OCI-LY7 (cell line): ENCODE measurements around the gene TMEM271. TPM values are rescaled to one million over a fixed set of nuclear protein-coding genes. Genes with fewer than 3 reads are reported as not detected.

Experiments
- BruUV-seq: library from RNA; stranded (reverse); fragments of 400-500 nt; replicated peaks from 2 replicates; lab custom pipeline; 2021; lab: Mats Ljungman, UMichigan
- CTCF ChIA-PET: fragments of 300-600 bp; sonication (Branson Sonifier 250); formaldehyde crosslinking; loops from one replicate; lab custom pipeline; 2022; ENCODE audit warnings: antibody characterized with exemption; ENCODE audit not compliant: unreplicated experiment; lab: Charles Lee
- POLR2A ChIA-PET: fragments of 300-600 bp; sonication (Branson Sonifier 250); formaldehyde crosslinking; loops from one replicate; lab custom pipeline; 2022; ENCODE audit warnings: antibody characterized with exemption; lab: Charles Lee
- DNase-seq: peaks from one replicate; pipeline ENCODE4 v3.0.0-alpha.2; 2015; ENCODE audit warnings: low spot score
- H2AFZ ChIP-seq: fragments of 200-600 bp; sonication (generic), shearing (Covaris generic); 2 replicates; pipeline ENCODE4 v1.6.1; 2014; ENCODE audit warnings: mild to moderate bottlenecking, antibody characterized with exemption, low read length, moderate library complexity
- H3K27ac ChIP-seq: fragments of 200-600 bp; sonication (generic); 2 replicates; pipeline ENCODE4 v1.5.1; 2014; ENCODE audit warnings: mixed run types, low read depth, mild to moderate bottlenecking, moderate library complexity, low read length, inconsistent platforms; ENCODE audit not compliant: poor library complexity, severe bottlenecking
- H3K36me3 ChIP-seq: fragments of 200-600 bp; sonication (generic); 2 replicates; pipeline ENCODE4 v1.6.1; 2014; ENCODE audit warnings: mild to moderate bottlenecking, antibody characterized with exemption, low read length, moderate library complexity, mixed read lengths; ENCODE audit not compliant: insufficient read depth
- H3K4me1 ChIP-seq: fragments of 200-600 bp; sonication (generic); 2 replicates; pipeline ENCODE4 v1.5.1; 2014; ENCODE audit warnings: mild to moderate bottlenecking, low read length; ENCODE audit not compliant: insufficient read depth, poor library complexity, severe bottlenecking
- H3K4me2 ChIP-seq: fragments of 200-600 bp; sonication (generic); 2 replicates; pipeline ENCODE4 v1.6.1; 2014; ENCODE audit warnings: mild to moderate bottlenecking, low read length
- H3K4me3 ChIP-seq: fragments of 200-600 bp; sonication (generic); 2 replicates; pipeline ENCODE4 v1.5.1; 2014; ENCODE audit warnings: mild to moderate bottlenecking, low read depth, low read length; ENCODE audit not compliant: poor library complexity, severe bottlenecking
- H3K79me2 ChIP-seq: fragments of 200-600 bp; sonication (generic); 2 replicates; pipeline ENCODE4 v1.6.1; 2016; ENCODE audit warnings: low read depth, mild to moderate bottlenecking, low read length, moderate library complexity, mixed read lengths; ENCODE audit not compliant: insufficient read depth
- H3K9me2 ChIP-seq: fragments of 200-600 bp; sonication (generic); 2 replicates; pipeline ENCODE4 v1.6.1; 2016; ENCODE audit warnings: mild to moderate bottlenecking, low read length, mixed read lengths; ENCODE audit not compliant: insufficient read depth
- H3K9me3 ChIP-seq: fragments of 200-600 bp; sonication (generic); 2 replicates; pipeline ENCODE4 v1.6.1; 2014; ENCODE audit warnings: mild to moderate bottlenecking, mixed run types, low read length, mixed read lengths
- H4K20me1 ChIP-seq: fragments of 200-600 bp; sonication (generic); 2 replicates; pipeline ENCODE4 v1.6.1; 2014; ENCODE audit warnings: mild to moderate bottlenecking, antibody characterized with exemption, low read length, moderate library complexity, mixed read lengths; ENCODE audit not compliant: insufficient read depth
- EZH2phosphoT487 ChIP-seq: fragments of 200-600 bp; sonication (generic); IDR thresholded peaks from 2 replicates; pipeline ENCODE4 v1.6.1; 2018; ENCODE audit warnings: low read depth, borderline replicate concordance, mild to moderate bottlenecking, mixed run types, antibody characterized with exemption, low read length, moderate library complexity, mixed read lengths
- intact Hi-C: fragments of 100-400 bp; cut with micrococcal nuclease; formaldehyde crosslinking; loops from one replicate; pipeline ENCODE4 v1.10.0; 2022; ENCODE audit not compliant: unreplicated experiment
- total RNA-seq, 2 experiments: library from RNA; depleted of rRNA in 1 of 2; stranded (reverse); fragments of >200 nt in 1 of 2; shearing (Covaris generic) in 1 of 2; gene quantifications; 2 replicates each; pipeline ENCODE4 v1.2.3, GENCODE V29; 2014 to 2022
- TF ChIP-seq, protein P1 (sequence below): fragments of 200-600 bp; sonication (generic); conservative IDR thresholded peaks from 2 replicates; pipeline ENCODE4 v1.5.1; 2014; ENCODE audit warnings: mild to moderate bottlenecking, antibody characterized with exemption, low read length, moderate library complexity, mixed read lengths

TMEM271 gene
- total RNA-seq, 2 experiments from 2014 or later = not detected

DNA sequence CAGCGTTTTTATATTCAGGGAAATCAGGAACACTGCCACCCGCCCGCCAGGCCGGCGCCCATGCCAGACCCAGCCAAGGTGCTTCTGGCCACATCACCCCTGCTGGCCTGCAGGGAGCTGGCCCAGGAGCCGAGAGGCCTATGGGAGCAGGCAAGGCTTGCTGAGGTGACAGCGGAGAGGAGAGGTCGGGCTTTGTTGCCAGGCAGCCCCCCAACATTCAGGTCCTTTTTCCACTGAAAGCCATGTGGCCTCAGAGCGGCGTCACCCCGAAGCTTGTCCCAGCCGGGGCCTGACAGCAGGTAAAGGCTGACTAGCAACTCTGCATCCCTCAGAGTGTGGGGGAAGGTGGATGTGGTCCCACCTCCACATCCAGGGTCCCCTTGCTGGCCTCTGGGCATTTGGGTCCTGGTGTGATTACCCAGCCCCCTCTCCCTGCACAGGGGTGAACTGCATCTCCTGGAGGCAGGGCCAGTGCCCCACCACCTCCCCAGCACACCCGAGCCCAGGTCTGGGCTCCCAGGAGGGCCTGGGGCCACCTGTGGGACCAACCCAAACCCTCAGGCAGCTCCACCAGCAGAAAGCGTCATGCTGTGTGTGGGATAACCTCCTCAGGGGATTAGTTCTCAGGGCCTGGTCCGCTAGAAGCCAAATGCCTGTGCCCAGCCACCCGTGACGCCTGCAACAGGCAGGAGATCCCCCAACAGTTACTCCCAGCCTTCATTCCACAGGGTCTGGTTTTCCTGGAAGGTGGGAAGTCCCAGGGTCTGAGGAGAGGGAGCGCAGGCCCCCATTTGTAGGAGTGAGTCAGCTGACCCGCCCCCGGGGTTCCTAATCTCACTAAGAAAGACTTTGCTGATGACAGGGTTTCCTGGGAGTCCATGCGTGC lies 48.9 kb upstream of the TMEM271 start, which contains the start of gene PDE6B:
TSS of gene PDE6B (plus strand) at position 869 of the 886 bp plus-strand sequence. CDS start 54 bp downstream, outside the sequence.
- DNase-seq = no peak
- H3K4me2 ChIP-seq = no peak within 1 kb of the TSS
- no peak within 1 kb of the TSS for H3K4me3 ChIP-seq
- BruUV-seq = no TSS peak
- ChIA-PET POLR2A (no interaction called here), CTCF (no interaction called here)
- intact Hi-C loops = no loop called here
- H3K4me1 ChIP-seq = no peaks in the 10 kb centered on the region
- H3K9me2 ChIP-seq = no peaks in the 10 kb centered on the region
- no peaks in the 10 kb centered on the region for H3K79me2 ChIP-seq
- no peaks in the 10 kb centered on the region for H4K20me1 ChIP-seq
- H3K27ac ChIP-seq = no peak within 1 kb of the TSS
- TF ChIP-seq EZH2phosphoT487 = no peak
- TF ChIP-seq, protein P1, sequence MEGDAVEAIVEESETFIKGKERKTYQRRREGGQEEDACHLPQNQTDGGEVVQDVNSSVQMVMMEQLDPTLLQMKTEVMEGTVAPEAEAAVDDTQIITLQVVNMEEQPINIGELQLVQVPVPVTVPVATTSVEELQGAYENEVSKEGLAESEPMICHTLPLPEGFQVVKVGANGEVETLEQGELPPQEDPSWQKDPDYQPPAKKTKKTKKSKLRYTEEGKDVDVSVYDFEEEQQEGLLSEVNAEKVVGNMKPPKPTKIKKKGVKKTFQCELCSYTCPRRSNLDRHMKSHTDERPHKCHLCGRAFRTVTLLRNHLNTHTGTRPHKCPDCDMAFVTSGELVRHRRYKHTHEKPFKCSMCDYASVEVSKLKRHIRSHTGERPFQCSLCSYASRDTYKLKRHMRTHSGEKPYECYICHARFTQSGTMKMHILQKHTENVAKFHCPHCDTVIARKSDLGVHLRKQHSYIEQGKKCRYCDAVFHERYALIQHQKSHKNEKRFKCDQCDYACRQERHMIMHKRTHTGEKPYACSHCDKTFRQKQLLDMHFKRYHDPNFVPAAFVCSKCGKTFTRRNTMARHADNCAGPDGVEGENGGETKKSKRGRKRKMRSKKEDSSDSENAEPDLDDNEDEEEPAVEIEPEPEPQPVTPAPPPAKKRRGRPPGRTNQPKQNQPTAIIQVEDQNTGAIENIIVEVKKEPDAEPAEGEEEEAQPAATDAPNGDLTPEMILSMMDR = no peak
- H2AFZ ChIP-seq = no peak within 1 kb of the TSS
- no peaks in the 10 kb centered on the region for H3K36me3 ChIP-seq
- no peaks in the 10 kb centered on the region for H3K9me3 ChIP-seq

DNA sequence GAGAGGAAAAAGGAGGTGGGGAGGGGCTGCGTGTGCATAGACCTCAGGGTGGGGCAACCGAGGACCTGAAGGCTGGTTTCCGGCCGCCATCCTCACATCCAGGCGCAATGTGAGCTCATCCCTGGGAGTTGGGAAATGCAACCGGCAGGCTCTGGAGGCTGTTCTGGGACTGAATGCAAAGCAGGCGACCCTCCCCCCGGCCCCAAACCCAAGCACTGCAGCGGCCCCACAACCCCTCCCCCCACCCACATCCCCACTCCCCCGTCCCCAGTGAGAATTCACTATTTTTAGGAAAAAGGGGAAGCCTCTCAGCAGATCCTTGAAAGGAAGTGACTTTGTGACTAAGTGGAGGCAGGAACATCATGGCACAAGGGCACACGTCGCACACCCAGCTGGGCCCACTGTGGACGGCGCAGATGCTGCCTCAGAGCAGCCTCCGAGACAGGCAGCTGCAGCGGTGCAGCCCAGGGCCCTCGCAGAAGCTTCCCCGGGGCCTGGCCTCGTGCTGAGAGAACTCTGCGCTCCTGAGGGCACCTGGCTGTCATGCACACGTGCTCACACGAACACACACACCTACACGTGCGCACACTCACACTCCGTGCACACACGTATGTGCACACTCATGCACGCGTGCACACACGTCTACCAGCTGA lies 47.9 kb upstream of the TMEM271 start:
- no peak overlapping the region for H3K27ac ChIP-seq
- H3K4me2 ChIP-seq = no peak overlapping the region
- H3K9me3 ChIP-seq = no peaks in the 10 kb centered on the region
- no peak overlapping the region for H3K4me3 ChIP-seq
- no peaks in the 10 kb centered on the region for H3K79me2 ChIP-seq
- H3K9me2 ChIP-seq = no peaks in the 10 kb centered on the region
- H3K36me3 ChIP-seq = no peaks in the 10 kb centered on the region
- TF ChIP-seq, protein P1 = no peak
- no peak for TF ChIP-seq EZH2phosphoT487
- no TSS peak for BruUV-seq
- H2AFZ ChIP-seq = no peak overlapping the region
- intact Hi-C loops = no loop called here
- no peaks in the 10 kb centered on the region for H4K20me1 ChIP-seq
- ChIA-PET CTCF (no interaction called here), POLR2A (no interaction called here)
- no peaks in the 10 kb centered on the region for H3K4me1 ChIP-seq
- no peak for DNase-seq
